NCI-H146 (cell line): ENCODE data around the gene GCHFR.

Source experiments
- DNase-seq: peaks from one replicate; lab custom pipeline; 2025; lab: John Stamatoyannopoulos, UW

The GCHFR gene

DNA sequence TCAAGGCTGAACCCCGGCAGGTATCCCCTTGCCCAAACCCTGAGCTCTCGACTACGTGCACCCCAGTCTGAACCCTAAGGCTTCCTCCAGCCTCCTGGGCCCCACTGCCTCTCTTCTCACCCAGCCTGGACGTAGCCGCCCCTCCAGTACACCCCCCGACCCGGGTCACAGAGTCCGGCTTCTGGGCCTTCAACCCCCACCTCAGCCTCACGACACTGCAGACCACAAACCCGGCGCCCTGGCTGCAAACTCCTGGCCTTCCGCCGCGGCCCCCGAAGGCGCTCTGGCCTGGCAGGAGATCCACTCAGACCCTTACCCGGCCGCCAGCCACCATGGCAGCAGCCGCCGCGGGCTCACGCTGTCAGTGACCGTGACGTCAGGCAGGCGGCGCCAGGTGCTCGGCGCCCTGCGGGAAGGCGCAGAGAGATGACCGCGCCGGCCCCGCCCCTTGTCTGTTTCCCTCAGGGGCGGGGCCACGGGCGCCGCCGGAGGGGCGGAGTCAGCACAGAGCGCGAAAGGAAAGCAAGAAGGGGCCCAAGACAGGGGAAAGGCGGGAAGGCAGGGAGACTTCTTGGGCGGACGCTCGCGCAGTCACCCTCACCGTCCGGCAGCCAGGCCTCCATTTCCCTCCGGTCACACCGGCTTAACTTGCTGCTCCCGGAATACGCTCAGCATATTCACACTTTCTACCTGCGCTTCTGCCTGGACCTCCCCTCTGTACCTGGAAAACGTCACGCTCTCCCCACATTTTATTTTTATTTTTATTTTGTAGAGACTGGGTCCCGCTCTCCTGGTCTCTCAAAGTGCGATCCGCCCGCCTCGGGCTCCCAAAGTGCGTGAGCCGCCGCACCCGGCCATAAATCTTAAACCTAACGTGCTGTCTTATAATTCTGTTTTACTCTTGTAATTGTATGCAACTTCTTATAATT, 8.7 kb upstream of the GCHFR start, which contains the start of gene RMDN3:
RMDN3 (minus strand) TSS at position 372 of the 929 bp plus-strand sequence. CDS start 471 bp downstream, outside the sequence.
- DNase-seq, result peak; percentile 88

DNA sequence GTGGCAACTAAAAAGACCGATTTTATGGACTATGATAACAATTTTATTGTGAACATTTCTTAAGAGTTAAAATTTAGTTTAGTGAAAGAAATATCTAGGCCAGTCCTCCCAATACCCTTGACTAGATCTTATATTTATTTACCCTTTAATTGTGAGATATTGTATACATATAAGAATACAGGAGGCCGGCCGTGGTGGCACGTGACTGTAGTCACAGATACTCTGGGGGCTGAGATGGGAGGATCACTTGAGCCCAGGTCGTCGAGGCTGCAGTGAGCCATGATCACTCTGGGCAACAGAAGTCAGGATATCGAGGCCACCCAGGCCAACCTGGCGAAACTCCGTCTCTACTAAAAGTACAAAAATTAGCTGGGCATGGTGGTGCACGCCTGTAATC, 8.1 kb upstream of the GCHFR start:
- DNase-seq, result peak; percentile 37

DNA sequence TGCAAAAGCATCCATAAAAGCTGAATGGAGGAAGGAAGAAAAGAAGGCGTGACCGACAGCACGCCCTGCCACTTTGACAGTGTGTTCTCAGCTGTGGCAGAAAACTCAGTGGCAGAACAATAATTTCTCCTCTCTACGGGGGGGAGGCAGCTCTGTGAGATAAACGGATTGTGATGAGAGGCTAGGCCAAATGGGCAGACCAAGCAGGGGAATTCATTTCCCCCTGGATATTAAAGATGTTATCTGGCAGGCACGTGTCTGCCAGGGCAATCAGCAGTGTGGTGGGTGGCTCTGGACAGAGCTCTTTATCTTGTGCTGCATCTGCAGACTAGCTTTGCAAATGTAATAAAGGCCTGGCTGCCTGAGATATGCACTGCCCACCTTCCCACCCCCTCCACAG, 6.9 kb upstream of the GCHFR start:
- peak; percentile 70 for DNase-seq

DNA sequence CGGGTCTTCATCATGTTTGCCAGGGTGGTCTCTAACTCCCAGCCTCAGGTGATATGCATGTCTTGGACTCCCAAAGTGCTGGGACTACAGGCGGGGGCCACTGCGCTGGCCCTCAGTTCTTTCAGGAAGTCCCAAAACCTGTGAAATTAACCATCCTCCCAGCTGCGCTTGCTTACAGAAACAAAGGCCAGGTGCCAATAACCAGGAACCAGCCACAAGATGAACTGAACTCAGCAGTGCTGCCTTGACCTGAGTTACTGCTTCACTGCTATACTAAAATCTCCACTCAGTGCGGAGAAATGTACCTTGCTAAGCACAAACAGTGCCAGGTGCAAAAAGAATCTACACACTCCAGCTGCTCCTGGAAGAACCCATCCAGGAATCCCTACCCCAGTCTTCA, 3.9 kb upstream of the GCHFR start:
- no peak for DNase-seq

DNA sequence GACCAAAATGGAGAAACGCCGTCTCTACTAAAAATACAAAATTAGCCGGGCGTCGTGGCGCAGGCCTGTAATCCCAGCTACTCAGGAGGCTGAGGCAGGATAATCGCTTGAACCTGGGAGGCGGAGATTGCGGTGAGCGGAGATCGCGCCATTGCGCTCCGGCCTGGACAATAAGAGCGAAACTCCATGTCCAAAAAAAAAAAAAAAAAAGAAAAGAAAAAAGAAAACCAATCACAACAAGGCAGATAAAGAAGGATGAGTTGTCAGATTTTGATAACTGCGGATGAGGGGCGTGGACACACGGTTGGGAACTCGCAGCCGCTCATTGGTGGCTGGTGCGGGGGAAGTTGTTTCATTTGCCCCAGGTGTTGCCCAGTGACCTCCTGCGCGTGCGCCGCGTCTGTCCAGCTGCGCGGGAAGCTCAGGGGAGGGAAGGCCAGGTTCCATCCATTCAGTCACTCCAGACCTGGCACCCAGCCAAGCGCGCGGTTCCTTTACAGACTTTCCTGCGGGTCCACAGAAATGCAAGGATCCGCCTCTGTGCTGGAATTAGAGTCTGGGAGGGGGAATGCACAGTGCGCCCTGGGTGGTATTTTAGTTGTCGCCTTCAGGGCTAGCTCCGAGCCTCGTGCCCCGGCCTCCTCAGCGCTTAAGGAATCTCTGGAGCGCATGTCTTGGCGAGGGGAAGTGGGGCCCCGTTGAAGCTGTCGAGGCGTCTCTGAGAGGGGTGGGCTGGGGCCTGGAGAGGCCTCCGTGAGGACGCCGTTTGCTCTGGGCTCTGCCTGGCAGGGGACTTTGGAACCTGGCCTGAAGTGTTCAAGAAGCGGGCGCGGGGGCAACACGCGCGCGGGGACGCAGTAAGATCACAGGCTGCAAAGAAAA, 708 bp upstream of the GCHFR start:
- DNase-seq, result peak; percentile 86

DNA sequence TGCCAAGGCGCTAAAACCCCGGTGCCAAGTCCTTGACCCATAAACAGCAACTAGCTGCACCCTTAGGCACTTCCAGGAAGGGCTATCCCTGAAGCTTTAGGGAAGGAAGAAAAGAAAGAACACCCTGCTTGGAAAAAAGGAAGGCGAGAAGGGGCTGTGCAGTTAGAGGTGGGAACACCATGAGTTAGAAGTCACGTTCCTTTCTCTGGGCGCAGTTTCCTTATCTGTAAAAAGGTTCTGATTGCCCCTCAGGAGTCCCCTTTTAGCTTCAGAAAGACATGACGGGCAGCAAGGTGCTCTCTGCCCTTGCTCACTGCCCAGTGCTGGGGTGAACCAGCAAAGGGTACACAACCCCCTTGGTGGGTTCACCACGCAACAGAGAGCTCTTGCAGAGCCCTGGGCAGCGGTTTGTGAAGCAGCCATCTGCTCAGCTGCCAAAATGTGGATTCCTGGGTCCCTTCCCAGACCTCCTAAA, 798 bp downstream of the GCHFR start:
- no peak for DNase-seq

DNA sequence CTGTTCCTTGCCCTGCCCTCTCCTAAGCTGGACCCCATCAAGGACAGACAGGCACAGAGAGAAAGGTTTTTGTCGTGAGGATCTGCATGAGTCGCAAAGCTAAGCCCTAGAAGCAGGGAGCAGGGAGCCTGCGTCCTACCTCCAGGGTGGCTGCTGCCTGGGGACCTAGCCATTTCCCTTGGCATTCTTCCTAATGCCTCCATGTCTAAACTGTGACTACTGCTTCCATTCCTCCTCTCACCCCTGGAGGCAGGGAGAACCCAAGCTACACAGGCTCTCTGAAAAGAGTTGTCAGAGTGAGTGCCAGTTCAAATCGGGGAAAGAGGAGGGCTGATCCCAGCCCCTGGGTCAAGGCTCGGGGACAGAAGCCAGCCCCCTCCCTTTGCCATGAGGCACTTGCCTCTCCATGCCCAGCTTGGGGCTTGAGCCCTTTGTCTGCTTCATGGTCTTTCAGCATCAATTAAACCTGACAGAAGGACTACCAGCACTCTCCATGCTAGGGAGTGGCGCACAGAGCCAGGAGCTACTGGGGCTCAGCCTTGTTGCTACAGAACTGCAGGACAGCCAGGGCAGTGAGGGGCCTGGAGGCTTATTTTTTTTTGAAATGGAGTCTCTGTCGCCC, 2.4 kb downstream of the GCHFR start:
- no peak for DNase-seq

DNA sequence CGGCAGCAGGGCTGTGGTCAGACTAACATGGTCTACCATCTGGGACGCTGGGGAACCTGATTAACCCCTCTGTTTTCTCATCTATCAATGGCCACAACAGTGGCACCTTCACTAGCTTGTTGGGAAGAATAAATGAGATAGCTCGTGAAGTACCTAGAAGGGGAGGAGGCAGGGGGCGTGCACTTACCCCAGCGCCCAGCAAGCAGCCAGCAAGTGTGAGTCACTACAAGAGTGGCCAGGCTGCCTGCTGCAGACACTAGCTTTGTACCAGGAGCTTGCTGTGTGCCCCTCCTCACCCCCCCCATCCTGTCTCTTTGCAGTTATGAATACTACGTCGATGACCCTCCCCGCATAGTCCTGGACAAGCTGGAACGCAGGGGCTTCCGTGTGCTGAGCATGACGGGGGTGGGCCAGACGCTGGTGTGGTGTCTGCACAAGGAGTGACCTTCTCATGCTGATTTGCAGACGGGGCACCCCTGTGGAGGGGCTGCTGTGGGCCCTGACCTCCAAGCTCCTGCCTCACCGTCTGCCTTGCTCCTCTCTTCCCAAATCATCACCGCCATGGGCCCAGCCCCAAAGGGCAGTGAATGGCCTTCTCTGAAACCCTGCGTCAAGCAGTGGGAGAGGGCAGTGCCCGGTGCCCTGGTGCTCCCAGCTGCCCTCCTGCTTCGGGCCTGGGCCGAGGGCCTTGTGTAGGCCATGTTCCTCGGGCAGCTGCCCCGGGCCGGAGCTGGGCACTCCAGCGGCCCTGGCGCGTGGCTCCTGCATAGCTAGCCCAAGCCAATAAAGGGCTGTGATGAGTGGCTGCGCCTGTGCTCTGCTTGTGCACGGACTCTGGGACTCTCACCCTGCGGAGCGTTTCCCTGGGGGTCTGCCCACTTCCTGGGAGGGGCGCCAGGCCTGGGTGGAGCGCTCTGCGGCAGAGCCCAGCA, 3.3 kb downstream of the GCHFR start:
- no peak for DNase-seq

DNA sequence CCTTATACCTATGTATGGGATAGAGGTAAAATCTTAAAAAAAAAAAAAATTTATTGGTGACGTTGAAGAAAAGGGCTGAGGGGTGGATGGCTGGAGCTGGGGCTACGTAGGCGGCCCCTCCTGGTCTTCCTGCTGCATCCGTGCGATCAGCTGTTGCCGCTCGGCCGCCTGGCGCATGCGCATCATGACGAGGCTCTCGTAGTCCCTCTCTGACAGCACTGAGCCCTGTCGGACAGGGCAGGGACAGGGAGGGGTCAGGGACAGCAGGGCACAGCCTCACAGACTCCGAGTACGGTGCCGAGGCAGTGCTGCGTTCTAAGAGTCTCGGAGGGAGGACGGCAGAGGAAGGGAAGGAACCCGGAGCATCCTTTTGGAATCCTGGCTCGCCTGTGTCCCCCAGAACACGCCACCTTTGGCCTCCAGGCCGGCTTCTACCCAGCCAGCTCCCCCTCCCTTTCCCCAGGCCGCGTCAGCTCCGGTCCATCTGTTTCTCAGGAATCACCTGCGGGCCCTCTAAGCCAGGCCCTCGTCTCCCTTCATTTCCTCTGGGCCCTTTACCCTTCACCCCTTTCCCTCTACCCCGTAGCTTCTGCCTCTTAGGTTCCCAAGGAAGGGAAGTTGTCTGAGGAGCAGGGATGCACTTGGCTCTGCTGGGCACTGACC, 4.1 kb downstream of the GCHFR start:
- DNase-seq, result no peak

DNA sequence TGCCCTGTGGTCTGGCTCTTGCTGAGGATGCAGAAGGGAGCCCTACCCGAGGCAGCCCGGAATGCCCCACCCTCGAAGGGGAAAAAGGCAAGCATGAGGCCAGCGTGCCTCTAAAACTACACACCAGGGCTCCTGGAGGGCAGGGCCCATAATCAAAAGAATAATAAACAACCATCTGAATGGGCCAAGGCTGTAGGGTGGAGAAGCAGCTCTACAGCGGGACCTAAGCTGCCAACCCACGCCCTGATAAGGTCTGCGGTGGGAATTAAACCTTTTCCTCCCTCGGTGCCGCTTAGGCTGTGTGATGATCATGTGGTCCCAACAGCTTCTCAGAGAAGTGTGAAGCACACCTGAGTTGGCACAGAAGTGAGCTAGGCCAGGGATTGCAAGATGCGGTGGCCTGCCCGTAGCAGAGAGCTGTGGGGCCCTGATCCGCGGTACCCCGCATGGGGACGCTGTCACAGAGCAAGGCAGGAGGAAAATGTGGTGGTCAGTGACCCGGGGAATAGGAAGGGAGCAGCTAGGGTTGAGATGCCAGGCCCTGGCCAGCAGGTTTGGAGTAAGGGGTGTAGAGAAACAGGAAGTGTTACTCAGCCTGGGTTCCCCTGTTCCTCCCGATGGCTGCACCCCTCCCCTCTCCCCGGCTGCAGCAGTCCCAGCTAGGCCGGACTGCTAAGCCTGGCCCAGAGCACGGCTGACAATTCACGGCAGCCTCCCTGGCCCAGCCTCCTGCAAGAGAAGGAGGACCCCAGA, 4.8 kb downstream of the GCHFR start:
- no peak for DNase-seq

DNA sequence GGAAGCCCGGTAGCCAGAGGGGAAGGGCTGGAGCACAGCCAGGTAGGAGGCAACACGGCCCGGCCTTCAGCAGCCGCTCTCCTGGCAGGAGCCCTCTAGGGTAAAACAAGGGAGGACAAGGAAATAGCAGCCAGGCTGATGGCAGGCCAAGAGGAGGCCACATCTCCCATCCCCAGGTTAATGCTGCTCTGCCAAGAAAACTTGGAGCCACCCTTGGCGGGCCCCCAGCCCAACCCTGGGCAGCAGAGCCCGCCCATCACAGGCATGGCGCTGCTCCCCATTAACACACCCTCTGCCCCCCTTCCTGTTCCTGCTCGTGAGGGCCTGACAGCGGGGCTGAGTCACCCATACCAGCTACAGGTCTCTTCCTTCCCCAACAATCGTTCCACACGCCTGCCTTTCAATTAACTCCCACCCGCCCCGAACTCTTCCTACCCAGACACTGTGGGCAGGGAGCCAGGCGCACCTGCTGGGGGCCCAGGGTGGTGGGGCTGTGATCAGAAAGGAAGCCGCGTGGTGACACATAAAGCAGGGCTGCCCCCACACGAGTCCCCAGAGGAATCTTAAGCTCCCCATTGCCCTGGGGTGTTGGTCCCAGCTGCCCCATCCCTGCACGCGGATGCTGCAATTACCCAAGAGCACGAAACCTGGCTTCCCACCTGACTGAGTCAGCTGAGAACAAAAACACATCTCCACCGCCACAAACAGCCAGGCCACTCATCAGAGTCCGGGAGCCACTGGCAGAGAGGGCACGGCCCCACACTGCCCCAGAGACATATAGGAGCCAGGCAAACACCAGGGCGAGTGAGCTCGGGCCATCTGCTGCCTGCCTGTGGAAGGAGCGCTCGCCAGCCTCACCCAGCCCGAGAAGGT, 5.6 kb downstream of the GCHFR start, which contains the start of gene C15orf62:
C15orf62 (plus strand) TSS at position 707 of the 873 bp plus-strand sequence. CDS start 516 bp downstream, outside the sequence.
- peak; percentile 37 for DNase-seq

DNA sequence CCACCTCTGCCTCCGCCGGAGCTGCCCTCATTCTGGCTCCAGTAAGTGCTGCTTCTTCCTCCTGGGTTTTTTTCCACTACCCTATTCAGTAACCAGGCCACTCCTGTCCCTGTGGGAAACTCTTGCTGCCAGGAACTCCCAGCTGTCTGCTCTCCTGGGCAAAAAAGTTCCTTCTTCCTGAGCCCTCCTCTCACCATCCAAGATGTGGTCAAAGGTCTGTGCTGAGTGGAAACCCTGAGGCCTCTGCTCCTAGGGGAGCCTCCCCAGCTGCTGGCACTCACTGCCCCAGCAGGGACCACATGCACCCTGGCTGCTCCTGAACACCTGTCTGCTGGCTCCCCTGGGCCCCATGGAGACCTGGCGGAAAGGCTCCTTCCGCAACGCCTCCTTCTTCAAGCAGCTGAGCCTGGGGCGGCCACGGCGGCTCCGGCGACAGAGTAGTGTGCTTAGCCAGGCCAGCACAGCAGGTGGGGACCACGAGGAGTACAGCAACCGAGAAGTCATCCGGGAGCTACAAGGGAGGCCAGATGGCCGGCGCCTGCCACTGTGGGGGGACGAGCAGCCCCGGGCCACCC, 6.4 kb downstream of the GCHFR start:
- peak; percentile 44 for DNase-seq

DNA sequence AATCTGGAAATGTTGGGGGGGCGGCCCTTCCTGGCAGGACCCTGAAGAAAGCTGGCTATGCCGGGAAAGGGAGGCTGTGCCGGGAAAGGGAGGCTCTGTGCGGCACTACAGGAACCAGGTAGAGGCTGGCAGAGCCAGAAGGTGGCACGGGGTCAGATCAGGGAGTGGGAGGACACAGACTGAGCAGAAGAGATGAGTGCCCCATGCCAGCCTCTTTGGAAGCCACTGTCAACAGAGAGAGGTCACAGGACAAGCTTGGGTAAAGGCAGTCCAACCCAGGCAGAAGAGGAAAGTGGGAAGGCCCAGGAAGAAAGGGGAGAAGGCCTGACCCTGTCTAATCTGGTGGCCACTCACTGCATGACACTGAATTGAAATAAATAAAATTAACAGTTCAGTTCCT, 7.4 kb downstream of the GCHFR start:
- no peak for DNase-seq

DNA sequence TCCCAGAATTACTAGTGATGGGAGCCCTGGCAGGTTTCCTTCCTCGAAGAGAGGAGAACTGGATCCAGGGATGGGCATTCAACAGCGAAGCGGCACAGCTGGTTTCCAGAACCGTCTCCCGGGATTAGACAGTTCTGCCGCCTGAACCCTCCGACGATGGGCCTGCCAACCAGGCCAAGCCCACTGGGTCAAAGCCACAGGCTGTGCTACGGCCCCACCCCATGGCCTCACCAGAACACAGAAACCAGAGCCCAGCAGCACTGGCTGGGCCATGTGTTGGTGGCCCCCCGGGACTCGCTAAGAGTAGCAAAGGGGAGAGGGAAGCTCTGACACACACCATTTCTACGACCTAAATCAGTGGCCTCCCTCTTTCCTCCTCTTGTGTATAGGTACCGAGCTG, 8.1 kb downstream of the GCHFR start:
- no peak for DNase-seq

DNA sequence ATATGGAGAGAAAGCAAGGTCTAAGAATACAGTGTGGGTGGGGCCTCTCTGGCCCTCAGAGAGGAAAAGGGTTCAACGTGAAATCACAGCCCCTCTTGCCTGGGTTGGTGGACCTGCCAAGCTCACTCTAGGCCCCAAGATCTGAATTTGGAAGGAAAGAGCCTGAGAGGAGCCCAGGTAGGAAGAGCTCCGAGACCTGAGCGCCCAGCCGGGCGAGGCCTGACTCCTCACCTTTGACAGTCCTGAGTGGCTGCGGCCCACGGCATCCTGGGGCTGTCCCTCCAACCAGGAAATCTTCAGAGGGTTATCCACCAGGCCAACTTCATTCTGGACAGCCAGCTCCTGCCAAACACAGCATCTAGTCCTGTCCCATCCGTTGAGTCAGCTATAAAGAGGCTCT, 9.6 kb downstream of the GCHFR start:
- no peak for DNase-seq

DNA sequence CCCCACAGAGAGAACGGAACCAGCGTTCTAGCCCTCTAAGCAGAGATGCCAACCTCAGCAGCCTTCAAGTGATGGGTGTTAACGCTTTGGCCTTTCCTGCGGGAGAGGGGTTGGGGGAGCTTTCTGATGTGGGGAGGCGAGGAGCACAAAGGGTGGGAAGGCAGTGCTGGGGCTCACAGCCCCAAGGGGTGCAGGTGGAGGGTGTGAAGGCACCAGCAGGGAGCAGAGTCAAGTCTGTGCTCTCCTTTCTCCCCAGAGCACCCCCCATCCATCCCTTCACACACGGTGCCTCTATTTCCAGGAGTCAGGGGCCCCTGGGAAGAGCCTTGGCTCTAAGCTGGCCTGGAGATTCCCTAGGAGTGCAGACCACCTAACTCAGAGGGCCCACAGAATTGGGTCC, 10.0 kb downstream of the GCHFR start:
- no peak for DNase-seq

DNA sequence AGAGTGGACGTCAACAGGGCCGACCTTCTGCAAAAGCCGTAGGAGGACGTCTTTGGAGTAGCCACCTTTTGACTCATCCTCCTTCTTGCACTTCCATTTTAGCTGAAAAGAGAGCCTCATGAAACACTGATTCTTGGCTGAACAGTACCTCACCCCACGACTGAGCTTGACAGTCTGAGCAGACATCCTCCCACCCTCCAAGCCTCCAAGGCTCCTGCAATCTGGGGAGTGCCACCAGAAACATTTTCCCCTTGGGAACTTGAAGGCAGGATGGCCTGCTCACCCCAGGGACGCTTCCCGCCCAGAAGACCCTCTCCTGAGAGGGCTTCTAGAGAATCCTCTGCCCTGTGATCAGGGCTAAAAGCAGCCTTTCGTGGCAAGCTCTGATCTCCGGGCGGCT, 11.1 kb downstream of the GCHFR start:
- no peak for DNase-seq
